ENCODE results near the gene TMEM45B. TPM values are rescaled to one million over a fixed set of nuclear protein-coding genes. Genes with fewer than 3 reads are reported as not detected.
"Not testable (repeated sequence)": the region's sequence is repeated elsewhere in the genome, so short reads cannot be mapped to it uniquely, and the experiment has no call there.

Gene TMEM45B
- total RNA-seq, 2 donors from 2014 or later: 4.4 to 4.8 TPM

- Mint-ChIP-seq H3K27ac (peak overlapping the region; percentile 95), H3K4me1 (peaks cover 30% of the 10 kb centered on the region), H3K4me3 (peak overlapping the region; percentile 91), H3K36me3 (ENCODE audit: low read depth) (peaks cover 2% of the 10 kb centered on the region), H3K27me3 (no peaks in the 10 kb centered on the region)
- H3K9me3 ChIP-seq (ENCODE audit: control insufficient read depth, low read length, poor library complexity, severe bottlenecking): no peaks in the 10 kb centered on the region
- peak in 1 of 3 donors; percentile 23 for DNase-seq
- ATAC-seq: peak; percentile 93
These were observed 31.1 kb downstream of the TMEM45B start for GRCh38 chr11:129846508-129847335.

DNA sequence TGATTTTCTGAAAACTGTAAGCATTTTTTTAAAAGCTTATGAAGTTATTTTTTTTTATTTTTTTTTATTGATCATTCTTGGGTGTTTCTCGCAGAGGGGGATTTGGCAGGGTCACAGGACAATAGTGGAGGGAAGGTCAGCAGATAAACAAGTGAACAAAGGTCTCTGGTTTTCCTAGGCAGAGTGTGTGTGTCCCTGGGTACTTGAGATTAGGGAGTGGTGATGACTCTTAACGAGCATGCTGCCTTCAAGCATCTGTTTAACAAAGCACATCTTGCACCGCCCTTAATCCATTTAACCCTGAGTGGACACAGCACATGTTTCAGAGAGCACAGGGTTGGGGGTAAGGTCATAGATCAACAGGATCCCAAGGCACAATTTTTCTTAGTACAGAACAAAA is 31.7 kb downstream of the TMEM45B start:
- H3K27me3 Mint-ChIP-seq; H3K36me3 Mint-ChIP-seq (ENCODE audit: low read depth); H3K9me3 ChIP-seq (ENCODE audit: control insufficient read depth, low read length, poor library complexity, severe bottlenecking); ATAC-seq; DNase-seq: not testable (repeated sequence)
- peak overlapping the region; percentile 95 for H3K27ac Mint-ChIP-seq
- peaks cover 25% of the 10 kb centered on the region for H3K4me1 Mint-ChIP-seq
- H3K4me3 Mint-ChIP-seq: peak overlapping the region; percentile 91

DNA sequence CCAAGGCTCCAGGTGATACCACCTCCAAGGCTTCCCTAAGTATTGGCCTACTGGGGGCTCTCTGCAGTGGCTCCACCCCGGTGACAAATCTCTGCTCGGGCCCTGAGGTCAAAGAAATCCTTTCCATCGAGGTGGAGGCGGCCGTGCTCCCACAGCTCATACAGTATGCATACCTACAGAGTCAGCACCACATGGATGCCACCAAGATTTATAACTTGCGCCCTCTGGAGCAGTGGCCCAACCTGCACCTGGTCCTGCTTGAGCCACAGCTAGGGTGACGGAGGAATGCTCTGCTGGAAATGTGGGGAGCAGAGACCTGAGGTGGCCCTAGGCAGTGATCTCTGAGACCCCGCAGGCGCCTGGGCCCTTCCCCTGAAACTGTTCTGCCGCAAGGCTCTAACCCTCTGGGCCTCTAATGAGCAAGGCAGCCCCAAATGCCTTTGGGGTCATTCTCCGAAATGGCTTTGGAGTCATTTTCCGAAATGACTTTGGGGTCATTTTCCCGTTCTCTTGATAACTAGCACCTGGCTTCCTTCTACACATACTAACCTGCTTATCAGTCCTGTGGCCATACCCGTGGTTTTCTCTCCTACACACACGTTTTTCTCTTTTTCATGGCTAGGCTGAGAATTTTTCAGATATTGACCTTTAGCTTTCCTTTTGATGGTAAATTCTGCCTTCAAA is 33.9 kb downstream of the TMEM45B start:
- Mint-ChIP-seq H3K27ac (peak overlapping the region; percentile 45), H3K36me3 (ENCODE audit: low read depth) (peaks cover 2% of the 10 kb centered on the region), H3K4me3 (no peak overlapping the region), H3K27me3 (no peaks in the 10 kb centered on the region), H3K4me1 (peaks cover 37% of the 10 kb centered on the region)
- no peak for DNase-seq
- H3K9me3 ChIP-seq (ENCODE audit: control insufficient read depth, low read length, poor library complexity, severe bottlenecking): no peaks in the 10 kb centered on the region
- ATAC-seq: no peak

GRCh38 chr11:129852125-129852740 is 36.6 kb downstream of the TMEM45B start:
- Mint-ChIP-seq H3K4me1 (peaks cover 28% of the 10 kb centered on the region), H3K4me3 (no peak overlapping the region)
- no peak for ATAC-seq

GRCh38 chr11:129853518-129854231 is 38.0 kb downstream of the TMEM45B start:
- DNase-seq (peak in 2 of 3 donors; percentile 59 to 65), ATAC-seq (peak; percentile 94)
- H3K27ac Mint-ChIP-seq: peak overlapping the region; percentile 97
- no peaks in the 10 kb centered on the region for H3K27me3 Mint-ChIP-seq
- H3K36me3 Mint-ChIP-seq (ENCODE audit: low read depth): peaks cover 4% of the 10 kb centered on the region
- H3K9me3 ChIP-seq (ENCODE audit: control insufficient read depth, low read length, poor library complexity, severe bottlenecking): no peaks in the 10 kb centered on the region
- peak overlapping the region; percentile 78 for H3K4me3 Mint-ChIP-seq
- peaks cover 30% of the 10 kb centered on the region for H3K4me1 Mint-ChIP-seq

More at GRCh38 chr11:129852125-129852740, 36.6 kb downstream of the TMEM45B start:
- H3K27ac Mint-ChIP-seq: peak overlapping the region; percentile 97
- H3K27me3 Mint-ChIP-seq: no peaks in the 10 kb centered on the region
- DNase-seq: no peak
- peaks cover 4% of the 10 kb centered on the region for H3K36me3 Mint-ChIP-seq (ENCODE audit: low read depth)
- H3K9me3 ChIP-seq (ENCODE audit: control insufficient read depth, low read length, poor library complexity, severe bottlenecking): no peaks in the 10 kb centered on the region

GRCh38 chr11:129854232-129854805 is 38.7 kb downstream of the TMEM45B start:
- Mint-ChIP-seq H3K4me1 (peaks cover 31% of the 10 kb centered on the region), H3K36me3 (ENCODE audit: low read depth) (peaks cover 4% of the 10 kb centered on the region)
- H3K9me3 ChIP-seq (ENCODE audit: control insufficient read depth, low read length, poor library complexity, severe bottlenecking): no peaks in the 10 kb centered on the region

DNA sequence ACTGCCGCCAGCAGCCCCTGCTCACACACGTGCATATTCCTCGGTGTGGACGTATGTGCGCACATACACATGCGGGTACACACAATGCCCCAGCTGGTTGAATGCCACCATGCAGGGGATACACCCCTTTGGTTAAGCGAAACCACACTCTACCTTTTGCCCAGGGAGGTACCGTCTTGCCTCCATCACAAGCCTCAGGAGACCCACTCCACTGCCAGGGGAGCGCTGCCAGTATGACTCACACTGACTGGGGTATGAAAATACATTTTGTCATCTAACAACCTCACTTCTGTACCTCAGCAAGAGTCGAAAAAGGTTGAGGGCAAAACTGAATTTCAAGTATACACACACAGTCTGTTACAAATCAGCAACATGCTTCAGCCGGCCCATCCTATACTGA is 39.4 kb downstream of the TMEM45B start:
- peaks cover 32% of the 10 kb centered on the region for H3K4me1 Mint-ChIP-seq
- peaks cover 4% of the 10 kb centered on the region for H3K36me3 Mint-ChIP-seq (ENCODE audit: low read depth)
- peak overlapping the region; percentile 97 for H3K27ac Mint-ChIP-seq
- no peak overlapping the region for H3K4me3 Mint-ChIP-seq
- DNase-seq: no peak
- no peak for ATAC-seq
- no peaks in the 10 kb centered on the region for H3K27me3 Mint-ChIP-seq
- H3K9me3 ChIP-seq (ENCODE audit: control insufficient read depth, low read length, poor library complexity, severe bottlenecking): no peaks in the 10 kb centered on the region

More at GRCh38 chr11:129854232-129854805, 38.7 kb downstream of the TMEM45B start:
- Mint-ChIP-seq H3K27me3 (no peaks in the 10 kb centered on the region), H3K27ac (peak overlapping the region; percentile 97), H3K4me3 (peak overlapping the region; percentile 78)
- ATAC-seq: peak; percentile 45
- no peak for DNase-seq

- no peak for ATAC-seq
- peaks cover 2% of the 10 kb centered on the region for H3K36me3 Mint-ChIP-seq (ENCODE audit: low read depth)
- no peaks in the 10 kb centered on the region for H3K9me3 ChIP-seq (ENCODE audit: control insufficient read depth, low read length, poor library complexity, severe bottlenecking)
- no peak overlapping the region for H3K27ac Mint-ChIP-seq
- H3K4me1 Mint-ChIP-seq: peaks cover 27% of the 10 kb centered on the region
- H3K27me3 Mint-ChIP-seq: no peaks in the 10 kb centered on the region
- no peak overlapping the region for H3K4me3 Mint-ChIP-seq
- DNase-seq: no peak
These were observed 40.4 kb downstream of the TMEM45B start for GRCh38 chr11:129856036-129856435.

GRCh38 chr11:129861702-129862522 is 46.3 kb downstream of the TMEM45B start:
- H3K9me3 ChIP-seq (ENCODE audit: control insufficient read depth, low read length, poor library complexity, severe bottlenecking): no peaks in the 10 kb centered on the region
- no peak for ATAC-seq
- peaks cover 21% of the 10 kb centered on the region for H3K4me1 Mint-ChIP-seq
- peak overlapping the region; percentile 93 for H3K27ac Mint-ChIP-seq
- H3K4me3 Mint-ChIP-seq: peak overlapping the region; percentile 47
- DNase-seq: no peak
- peaks cover 6% of the 10 kb centered on the region for H3K36me3 Mint-ChIP-seq (ENCODE audit: low read depth)
- no peaks in the 10 kb centered on the region for H3K27me3 Mint-ChIP-seq

DNA sequence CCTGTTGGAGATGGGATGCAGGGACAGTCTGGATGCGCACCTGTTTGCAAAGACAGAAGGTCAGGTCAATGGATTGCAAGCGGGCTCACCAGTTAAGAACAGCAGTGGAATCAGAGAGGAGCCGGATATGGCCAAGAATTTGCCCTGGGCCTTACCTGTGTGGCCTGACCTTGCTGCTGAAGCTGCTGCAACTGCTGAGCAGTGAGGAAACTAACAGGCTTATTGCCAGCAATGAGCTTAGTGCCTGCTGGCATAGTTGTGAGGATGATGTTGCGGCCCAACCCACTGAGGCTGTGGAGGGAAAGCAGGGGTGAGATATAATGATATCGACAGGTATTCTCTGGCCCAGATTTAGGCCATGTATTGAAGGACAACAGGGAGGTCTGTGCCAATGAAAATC is 49.2 kb downstream of the TMEM45B start:
- Mint-ChIP-seq H3K4me1 (peaks cover 19% of the 10 kb centered on the region), H3K36me3 (ENCODE audit: low read depth) (peaks cover 8% of the 10 kb centered on the region), H3K4me3 (no peak overlapping the region), H3K27me3 (no peaks in the 10 kb centered on the region), H3K27ac (no peak overlapping the region)
- no peaks in the 10 kb centered on the region for H3K9me3 ChIP-seq (ENCODE audit: control insufficient read depth, low read length, poor library complexity, severe bottlenecking)
- ATAC-seq (no peak), DNase-seq (no peak)

DNA sequence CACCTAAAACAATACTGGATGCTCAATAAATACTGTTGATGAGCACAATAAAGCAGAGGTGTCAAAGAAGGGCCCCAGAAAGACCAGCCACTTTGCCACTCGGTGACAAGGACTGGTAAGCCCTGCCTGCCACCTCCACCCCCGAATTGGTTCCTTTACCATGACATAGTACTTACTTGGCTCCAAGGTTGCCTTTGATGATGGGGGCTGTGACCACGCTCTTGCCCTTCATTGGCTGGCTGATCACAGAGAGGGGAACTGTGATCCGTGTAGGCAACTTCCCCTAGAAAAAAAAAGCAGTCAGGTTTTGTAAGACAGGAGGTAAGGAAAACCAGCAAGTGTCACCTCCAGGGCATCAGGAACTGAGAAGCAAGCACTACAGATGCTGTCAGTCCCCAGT is 50.1 kb downstream of the TMEM45B start:
- H3K4me1 Mint-ChIP-seq: peaks cover 19% of the 10 kb centered on the region
- DNase-seq (no peak), ATAC-seq (no peak)
- H3K4me3 Mint-ChIP-seq: peak overlapping the region; percentile 66
- H3K27ac Mint-ChIP-seq: no peak overlapping the region
- no peaks in the 10 kb centered on the region for H3K27me3 Mint-ChIP-seq
- peaks cover 9% of the 10 kb centered on the region for H3K36me3 Mint-ChIP-seq (ENCODE audit: low read depth)
- H3K9me3 ChIP-seq (ENCODE audit: control insufficient read depth, low read length, poor library complexity, severe bottlenecking): no peaks in the 10 kb centered on the region

GRCh38 chr11:129866311-129866710 is 50.7 kb downstream of the TMEM45B start:
- Mint-ChIP-seq H3K4me3 (no peak overlapping the region), H3K36me3 (ENCODE audit: low read depth) (peaks cover 14% of the 10 kb centered on the region), H3K27ac (no peak overlapping the region), H3K4me1 (peaks cover 21% of the 10 kb centered on the region), H3K27me3 (no peaks in the 10 kb centered on the region)
- no peak for DNase-seq
- no peak for ATAC-seq
- H3K9me3 ChIP-seq (ENCODE audit: control insufficient read depth, low read length, poor library complexity, severe bottlenecking): no peaks in the 10 kb centered on the region
